Epithelial cell of esophagus (primary cell): Measurements from ENCODE around the gene NKTR.

Experiments
- DNase-seq: peaks from one replicate; pipeline ENCODE4 v3.0.0; 2010; ENCODE audit warnings: low read depth
- H3K4me3 ChIP-seq: 2 replicates; pipeline ENCODE4 v1.5.1; 2011; ENCODE audit warnings: mild to moderate bottlenecking, low read length, control low read depth
- CTCF ChIP-seq: IDR thresholded peaks from 2 replicates; pipeline ENCODE4 v1.5.1; 2011; ENCODE audit warnings: low read depth, mild to moderate bottlenecking, low read length, control low read depth, inconsistent platforms; ENCODE audit not compliant: insufficient read depth; ENCODE audit errors: missing control alignments

The NKTR gene

GRCh38 chr3:42667096-42667522 is 66.6 kb downstream of the NKTR start:
- no peak for TF ChIP-seq CTCF
- DNase-seq, result no peak
- no peak overlapping the region for H3K4me3 ChIP-seq

GRCh38 chr3:42667523-42668412 is 67.3 kb downstream of the NKTR start:
- no peak for TF ChIP-seq CTCF
- H3K4me3 ChIP-seq, result no peak overlapping the region
- DNase-seq, result no peak

- DNase-seq, result no peak
- no peak for TF ChIP-seq CTCF
- H3K4me3 ChIP-seq, result no peak overlapping the region
Measured at GRCh38 chr3:42668413-42668760, 67.9 kb downstream of the NKTR start.

- TF ChIP-seq CTCF, result no peak
- DNase-seq, result peak; percentile 65
- no peak overlapping the region for H3K4me3 ChIP-seq
Measured at GRCh38 chr3:42668793-42669217, 68.3 kb downstream of the NKTR start.

- DNase-seq, result peak; percentile 15
- no peak for TF ChIP-seq CTCF
- H3K4me3 ChIP-seq, result no peak overlapping the region
Measured at GRCh38 chr3:42670051-42670576, 69.6 kb downstream of the NKTR start.

- no peak overlapping the region for H3K4me3 ChIP-seq
- TF ChIP-seq CTCF, result no peak
- DNase-seq, result no peak
Measured at GRCh38 chr3:42670670-42671069, 70.2 kb downstream of the NKTR start.
